Osteocyte (in vitro differentiated cells): ENCODE data around the gene MRPL52. TPM values are rescaled to one million over a fixed set of nuclear protein-coding genes. Genes with fewer than 3 reads are reported as not detected.
"Not testable (repeated sequence)": the region's sequence is repeated elsewhere in the genome, so short reads cannot be mapped to it uniquely, and the experiment has no call there.

Source experiments
- DNase-seq: peaks from one replicate; pipeline ENCODE4 v3.0.0; 2021; ENCODE audit warnings: mixed read lengths; ENCODE audit not compliant: unreplicated experiment; ENCODE audit errors: extremely low spot score
- H3K27ac Mint-ChIP-seq: one replicate; pipeline ENCODE4 v1.8.0; 2021; ENCODE audit warnings: mild to moderate bottlenecking, mixed read lengths; ENCODE audit not compliant: unreplicated experiment
- H3K27me3 Mint-ChIP-seq: one replicate; pipeline ENCODE4 v1.8.0; 2021; ENCODE audit warnings: mixed read lengths; ENCODE audit not compliant: unreplicated experiment
- H3K36me3 Mint-ChIP-seq: one replicate; pipeline ENCODE4 v1.8.0; 2021; ENCODE audit warnings: mixed read lengths; ENCODE audit not compliant: unreplicated experiment
- H3K4me1 Mint-ChIP-seq: one replicate; pipeline ENCODE4 v1.8.0; 2021; ENCODE audit warnings: mixed read lengths; ENCODE audit not compliant: unreplicated experiment
- H3K4me3 Mint-ChIP-seq: one replicate; pipeline ENCODE4 v1.8.0; 2021; ENCODE audit warnings: mild to moderate bottlenecking, moderate library complexity, mixed read lengths; ENCODE audit not compliant: unreplicated experiment
- H3K9me3 Mint-ChIP-seq: one replicate; pipeline ENCODE4 v1.8.0; 2021; ENCODE audit warnings: mixed read lengths; ENCODE audit not compliant: unreplicated experiment
- total RNA-seq: library from RNA; stranded (reverse); gene quantifications from 2 replicates; pipeline ENCODE4 v1.2.1, GENCODE V29; 2021
- TF ChIP-seq, protein P1 (sequence below): fragments of 200-600 bp; sonication (generic); IDR thresholded peaks from 2 replicates; pipeline ENCODE4 v1.5.0; 2021; ENCODE audit warnings: antibody characterized with exemption, mild to moderate bottlenecking, moderate library complexity

The MRPL52 gene
- total RNA-seq, 1 donor from 2014 or later: 74.7 TPM

DNA sequence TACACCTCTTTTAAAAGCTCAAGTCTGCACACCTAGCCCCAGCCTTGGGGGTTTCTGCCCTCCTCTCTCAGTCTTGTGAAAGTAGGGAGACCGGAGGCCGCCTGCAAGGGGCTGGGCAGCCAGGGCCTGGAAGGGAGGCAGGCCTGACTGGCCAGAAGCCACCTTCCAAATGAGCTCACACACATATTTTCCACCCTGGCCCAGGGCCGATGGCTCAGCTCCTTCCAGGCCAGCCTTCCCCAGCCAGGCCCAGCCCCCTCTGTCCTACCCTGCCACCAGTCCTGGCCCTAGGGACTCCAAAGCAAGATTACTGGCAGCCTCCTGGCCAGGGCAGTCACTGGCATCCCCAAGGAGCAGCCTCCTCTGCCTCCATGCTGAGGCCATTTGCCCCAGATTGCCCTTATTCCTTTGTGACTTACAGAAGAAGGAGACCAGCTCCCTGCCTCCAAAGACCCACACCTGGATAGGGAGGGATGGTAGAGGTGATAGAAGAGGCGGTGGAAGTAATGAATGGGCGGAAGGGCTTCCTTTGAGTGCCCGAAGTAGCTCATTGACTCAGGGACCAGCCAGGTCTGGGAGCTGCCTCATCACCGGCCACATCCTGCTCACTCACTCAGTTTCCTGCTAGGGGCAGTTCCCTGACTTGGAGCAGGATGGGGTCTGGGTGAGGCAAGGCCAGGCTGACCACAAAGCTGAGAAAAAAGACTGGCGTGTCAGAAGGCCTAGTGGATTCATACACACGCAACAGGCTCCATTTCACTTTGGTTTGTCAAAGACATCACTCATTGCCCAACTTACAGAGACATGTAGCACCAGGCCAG is 21.5 kb downstream of the MRPL52 start:
- Mint-ChIP-seq H3K4me1 (peaks cover 65% of the 10 kb centered on the region), H3K27ac (peak overlapping the region; percentile 85), H3K27me3 (no peaks in the 10 kb centered on the region), H3K36me3 (peaks cover 11% of the 10 kb centered on the region), H3K4me3 (no peak overlapping the region), H3K9me3 (no peaks in the 10 kb centered on the region)
- no peak for DNase-seq
- TF ChIP-seq, protein P1, sequence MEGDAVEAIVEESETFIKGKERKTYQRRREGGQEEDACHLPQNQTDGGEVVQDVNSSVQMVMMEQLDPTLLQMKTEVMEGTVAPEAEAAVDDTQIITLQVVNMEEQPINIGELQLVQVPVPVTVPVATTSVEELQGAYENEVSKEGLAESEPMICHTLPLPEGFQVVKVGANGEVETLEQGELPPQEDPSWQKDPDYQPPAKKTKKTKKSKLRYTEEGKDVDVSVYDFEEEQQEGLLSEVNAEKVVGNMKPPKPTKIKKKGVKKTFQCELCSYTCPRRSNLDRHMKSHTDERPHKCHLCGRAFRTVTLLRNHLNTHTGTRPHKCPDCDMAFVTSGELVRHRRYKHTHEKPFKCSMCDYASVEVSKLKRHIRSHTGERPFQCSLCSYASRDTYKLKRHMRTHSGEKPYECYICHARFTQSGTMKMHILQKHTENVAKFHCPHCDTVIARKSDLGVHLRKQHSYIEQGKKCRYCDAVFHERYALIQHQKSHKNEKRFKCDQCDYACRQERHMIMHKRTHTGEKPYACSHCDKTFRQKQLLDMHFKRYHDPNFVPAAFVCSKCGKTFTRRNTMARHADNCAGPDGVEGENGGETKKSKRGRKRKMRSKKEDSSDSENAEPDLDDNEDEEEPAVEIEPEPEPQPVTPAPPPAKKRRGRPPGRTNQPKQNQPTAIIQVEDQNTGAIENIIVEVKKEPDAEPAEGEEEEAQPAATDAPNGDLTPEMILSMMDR: no peak

DNA sequence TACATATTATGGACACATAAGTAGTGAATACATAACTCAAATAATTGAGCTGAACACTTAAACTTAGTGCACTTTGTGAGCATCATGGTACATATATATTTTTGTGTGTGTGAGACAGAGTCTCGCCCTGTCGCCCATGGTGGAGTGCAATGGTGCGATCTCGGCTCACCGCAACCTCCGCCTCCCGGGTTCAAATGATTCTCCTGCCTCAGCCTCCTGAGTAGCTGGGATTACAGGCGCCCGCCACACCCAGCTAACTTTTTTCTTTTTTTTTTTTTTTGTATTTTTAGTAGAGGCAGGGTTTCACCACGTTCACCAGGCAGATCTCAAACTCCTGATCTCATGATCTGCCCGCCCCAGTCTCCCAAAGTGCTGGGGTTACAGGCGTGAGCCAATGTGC is 22.5 kb downstream of the MRPL52 start:
- peaks cover 56% of the 10 kb centered on the region for H3K4me1 Mint-ChIP-seq
- not testable (repeated sequence) for H3K4me3 Mint-ChIP-seq, H3K9me3 Mint-ChIP-seq, H3K27me3 Mint-ChIP-seq, H3K36me3 Mint-ChIP-seq, H3K27ac Mint-ChIP-seq, DNase-seq

DNA sequence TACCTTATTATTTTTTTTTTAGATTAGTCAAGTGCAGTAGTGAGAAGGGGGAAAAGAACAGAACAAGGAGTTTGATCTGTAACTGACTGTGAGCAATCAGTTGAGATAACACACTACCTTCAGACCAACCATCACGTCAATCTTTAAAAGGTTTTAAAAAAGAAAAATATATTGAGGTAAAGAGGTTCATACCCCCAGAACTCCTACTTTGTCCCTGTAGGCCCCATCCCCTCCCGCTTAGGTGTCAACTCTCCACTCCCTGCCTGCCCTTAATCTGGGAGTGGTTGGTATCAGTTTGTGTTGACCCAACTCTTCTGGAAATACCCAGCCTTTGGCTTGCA is 22.9 kb downstream of the MRPL52 start:
- no peaks in the 10 kb centered on the region for H3K9me3 Mint-ChIP-seq
- TF ChIP-seq, protein P1: no peak
- DNase-seq: no peak
- H3K4me3 Mint-ChIP-seq: no peak overlapping the region
- peak overlapping the region; percentile 78 for H3K27ac Mint-ChIP-seq
- H3K27me3 Mint-ChIP-seq: no peaks in the 10 kb centered on the region
- H3K4me1 Mint-ChIP-seq: peaks cover 53% of the 10 kb centered on the region
- H3K36me3 Mint-ChIP-seq: peaks cover 5% of the 10 kb centered on the region

DNA sequence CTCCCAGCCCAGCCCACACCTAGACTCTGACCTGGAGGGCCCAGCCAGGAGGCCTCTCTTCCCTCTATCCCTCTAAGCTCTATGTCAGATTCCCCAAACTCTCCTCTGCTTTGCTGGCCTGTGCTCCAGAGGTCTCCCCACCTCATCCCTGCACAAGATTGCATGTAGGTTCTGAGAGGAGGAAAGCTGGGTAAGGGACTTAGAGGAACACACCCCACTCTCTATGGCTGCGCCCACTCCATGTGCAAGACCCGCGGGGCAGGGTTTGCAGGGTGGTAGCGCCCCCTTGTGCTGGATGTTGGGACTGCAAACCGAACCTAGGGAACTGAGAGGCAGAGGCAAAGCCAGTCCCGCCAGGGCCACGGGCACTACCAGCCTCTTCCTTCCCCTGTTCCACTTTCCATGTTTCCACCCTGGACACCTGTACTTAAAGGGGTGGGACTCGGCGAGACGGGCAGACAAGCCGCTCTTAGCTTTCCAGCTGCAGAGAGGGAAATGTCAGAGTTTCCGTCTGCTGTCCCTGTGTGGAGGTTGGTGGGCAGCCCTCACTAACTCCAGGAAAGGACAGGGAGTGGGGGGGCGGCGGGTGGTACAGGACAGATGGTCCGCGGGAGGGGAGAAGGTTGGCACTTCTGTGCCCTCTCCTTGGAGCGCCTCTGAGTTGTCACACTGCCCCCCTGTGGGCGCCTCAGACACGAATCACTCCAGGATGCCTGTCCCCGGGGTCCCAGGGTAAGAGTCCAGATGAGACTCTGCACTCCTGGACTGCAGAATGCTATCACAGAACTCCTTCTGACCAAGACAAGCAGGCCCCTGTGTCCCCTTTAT is 23.5 kb downstream of the MRPL52 start:
- TF ChIP-seq, protein P1: peak; percentile 87
- H3K9me3 Mint-ChIP-seq: no peaks in the 10 kb centered on the region
- peak; percentile 97 for DNase-seq
- no peaks in the 10 kb centered on the region for H3K27me3 Mint-ChIP-seq
- no peaks in the 10 kb centered on the region for H3K36me3 Mint-ChIP-seq
- peak overlapping the region; percentile 78 for H3K27ac Mint-ChIP-seq
- peaks cover 50% of the 10 kb centered on the region for H3K4me1 Mint-ChIP-seq
- H3K4me3 Mint-ChIP-seq: peak overlapping the region; percentile 68

DNA sequence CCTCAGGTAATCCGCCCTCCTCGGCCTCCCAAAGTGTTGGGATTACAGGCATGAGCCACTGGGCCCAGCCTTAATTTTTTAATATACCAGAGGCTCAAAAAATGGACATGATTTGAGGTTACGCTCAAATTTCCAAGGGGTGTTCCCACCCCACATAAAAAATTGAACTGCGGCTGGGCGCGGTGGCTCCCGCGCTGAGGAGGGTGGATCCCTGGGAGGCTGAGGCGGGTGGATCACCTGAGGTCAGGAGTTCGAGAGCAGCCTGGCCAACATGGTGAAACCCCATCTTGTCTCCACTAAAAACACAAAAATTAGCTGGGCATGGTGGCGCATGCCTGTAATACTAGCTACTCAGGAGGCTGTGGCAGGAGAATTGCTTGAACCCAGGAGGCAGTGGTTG is 24.6 kb downstream of the MRPL52 start:
- not testable (repeated sequence) for DNase-seq, H3K27ac Mint-ChIP-seq, H3K9me3 Mint-ChIP-seq, H3K4me3 Mint-ChIP-seq, H3K36me3 Mint-ChIP-seq, H3K27me3 Mint-ChIP-seq
- peaks cover 45% of the 10 kb centered on the region for H3K4me1 Mint-ChIP-seq
